GM12878 (cell line): ENCODE results near the gene GGT6.

Experiments
- BCLAF1 ChIP-seq: fragments of 450-650 bp; IDR thresholded peaks from 2 replicates; pipeline ENCODE4 v1.6.1; 2017; ENCODE audit warnings: antibody characterized with exemption, mild to moderate bottlenecking, moderate library complexity
- CTCF ChIP-seq, 3 experiments: IDR thresholded peaks in 2 of 3; conservative IDR thresholded peaks in 1 of 3; 2 replicates each; pipeline ENCODE4 v1.5.1; 2011; ENCODE audit warnings: low read depth in 3 of 3, low read length in 3 of 3, mild to moderate bottlenecking in 3 of 3, control low read depth in 2 of 3, moderate library complexity in 2 of 3, inconsistent platforms in 1 of 3, mixed read lengths in 1 of 3; ENCODE audit not compliant: control insufficient read depth in 2 of 3, insufficient read depth in 1 of 3; ENCODE audit errors: extremely low read depth in 1 of 3
- EZH2 ChIP-seq: IDR thresholded peaks from 2 replicates; pipeline ENCODE4 v1.6.1; 2012; ENCODE audit warnings: low read depth, mild to moderate bottlenecking, control low read depth, inconsistent platforms, low read length, borderline replicate concordance; ENCODE audit not compliant: control insufficient read depth
- MXI1 ChIP-seq: fragments of 150-350 bp; IDR thresholded peaks from 2 replicates; pipeline ENCODE4 v1.6.1; 2011; ENCODE audit warnings: low read depth, mild to moderate bottlenecking, inconsistent platforms, low read length, improper control_type of control experiment
- NR2C2 ChIP-seq: IDR thresholded peaks from 2 replicates; pipeline ENCODE4 v1.6.1; 2011; ENCODE audit warnings: borderline replicate concordance, low read depth; ENCODE audit not compliant: control insufficient read depth, insufficient read length
- POLR2A ChIP-seq: IDR thresholded peaks from 2 replicates; pipeline ENCODE4 v1.6.1; 2011; ENCODE audit warnings: low read depth, mild to moderate bottlenecking, low read length
- POLR2AphosphoS5 ChIP-seq: IDR thresholded peaks from 2 replicates; pipeline ENCODE4 v1.6.1; 2011; ENCODE audit warnings: mild to moderate bottlenecking, low read length, inconsistent platforms
- TF ChIP-seq, protein P1 (sequence below): fragments of 450-650 bp; conservative IDR thresholded peaks from 2 replicates; pipeline ENCODE4 v1.6.1; 2017; ENCODE audit warnings: mild to moderate bottlenecking, moderate library complexity
- TF ChIP-seq, protein P2 (sequence below): fragments of 150-350 bp; IDR thresholded peaks from 2 replicates; pipeline ENCODE4 v1.6.1; 2016; ENCODE audit warnings: low read depth, low read length

DNA sequence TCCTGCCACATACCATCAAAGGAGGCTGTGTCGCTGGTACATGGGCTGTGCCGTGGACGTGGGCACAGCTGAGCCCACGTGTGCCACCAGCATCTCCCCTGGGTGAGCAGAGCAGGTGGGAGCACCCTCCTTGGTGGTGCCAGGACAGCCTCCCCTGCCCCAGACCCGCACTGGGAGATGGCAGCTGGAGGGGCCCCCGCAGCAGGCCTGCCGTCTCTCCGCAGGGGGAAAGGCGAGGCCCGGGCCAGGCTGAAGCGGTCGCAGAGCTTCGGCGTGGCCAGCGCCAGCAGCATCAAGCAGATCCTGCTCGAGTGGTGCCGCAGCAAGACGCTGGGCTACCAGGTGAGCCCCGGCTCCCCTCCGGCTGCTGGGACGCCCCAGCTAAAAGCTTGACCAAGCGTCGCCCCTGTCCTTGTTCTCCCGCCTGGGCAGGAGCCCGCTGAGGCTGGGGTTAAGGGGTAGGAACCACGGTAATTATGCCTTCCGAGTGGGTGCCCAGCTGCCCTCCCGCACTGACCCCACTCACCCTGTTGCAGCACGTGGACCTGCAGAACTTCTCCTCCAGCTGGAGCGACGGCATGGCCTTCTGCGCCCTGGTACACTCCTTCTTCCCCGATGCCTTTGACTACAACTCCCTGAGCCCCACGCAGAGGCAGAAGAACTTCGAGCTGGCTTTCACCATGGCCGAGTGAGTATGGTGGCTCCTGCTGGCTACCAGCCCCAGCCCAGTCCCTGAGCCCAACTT lies 36.4 kb upstream of the GGT6 start:
- TF ChIP-seq POLR2AphosphoS5, result no peak
- no peak for TF ChIP-seq CTCF (IDR thresholded peaks at IDR 0.05 in 2 of 3, conservative IDR thresholded peaks at IDR 0.05 in 1 of 3; ENCODE audit: control insufficient read depth in 2 of 3, extremely low read depth in 1 of 3, insufficient read depth in 1 of 3, low read depth in 3 of 3, low read length in 3 of 3)
- TF ChIP-seq EZH2, result no peak
- TF ChIP-seq MXI1, result no peak
- TF ChIP-seq, protein P1, sequence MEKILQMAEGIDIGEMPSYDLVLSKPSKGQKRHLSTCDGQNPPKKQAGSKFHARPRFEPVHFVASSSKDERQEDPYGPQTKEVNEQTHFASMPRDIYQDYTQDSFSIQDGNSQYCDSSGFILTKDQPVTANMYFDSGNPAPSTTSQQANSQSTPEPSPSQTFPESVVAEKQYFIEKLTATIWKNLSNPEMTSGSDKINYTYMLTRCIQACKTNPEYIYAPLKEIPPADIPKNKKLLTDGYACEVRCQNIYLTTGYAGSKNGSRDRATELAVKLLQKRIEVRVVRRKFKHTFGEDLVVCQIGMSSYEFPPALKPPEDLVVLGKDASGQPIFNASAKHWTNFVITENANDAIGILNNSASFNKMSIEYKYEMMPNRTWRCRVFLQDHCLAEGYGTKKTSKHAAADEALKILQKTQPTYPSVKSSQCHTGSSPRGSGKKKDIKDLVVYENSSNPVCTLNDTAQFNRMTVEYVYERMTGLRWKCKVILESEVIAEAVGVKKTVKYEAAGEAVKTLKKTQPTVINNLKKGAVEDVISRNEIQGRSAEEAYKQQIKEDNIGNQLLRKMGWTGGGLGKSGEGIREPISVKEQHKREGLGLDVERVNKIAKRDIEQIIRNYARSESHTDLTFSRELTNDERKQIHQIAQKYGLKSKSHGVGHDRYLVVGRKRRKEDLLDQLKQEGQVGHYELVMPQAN, result no peak
- no peak for TF ChIP-seq POLR2A
- no peak for TF ChIP-seq BCLAF1
- TF ChIP-seq, protein P2, sequence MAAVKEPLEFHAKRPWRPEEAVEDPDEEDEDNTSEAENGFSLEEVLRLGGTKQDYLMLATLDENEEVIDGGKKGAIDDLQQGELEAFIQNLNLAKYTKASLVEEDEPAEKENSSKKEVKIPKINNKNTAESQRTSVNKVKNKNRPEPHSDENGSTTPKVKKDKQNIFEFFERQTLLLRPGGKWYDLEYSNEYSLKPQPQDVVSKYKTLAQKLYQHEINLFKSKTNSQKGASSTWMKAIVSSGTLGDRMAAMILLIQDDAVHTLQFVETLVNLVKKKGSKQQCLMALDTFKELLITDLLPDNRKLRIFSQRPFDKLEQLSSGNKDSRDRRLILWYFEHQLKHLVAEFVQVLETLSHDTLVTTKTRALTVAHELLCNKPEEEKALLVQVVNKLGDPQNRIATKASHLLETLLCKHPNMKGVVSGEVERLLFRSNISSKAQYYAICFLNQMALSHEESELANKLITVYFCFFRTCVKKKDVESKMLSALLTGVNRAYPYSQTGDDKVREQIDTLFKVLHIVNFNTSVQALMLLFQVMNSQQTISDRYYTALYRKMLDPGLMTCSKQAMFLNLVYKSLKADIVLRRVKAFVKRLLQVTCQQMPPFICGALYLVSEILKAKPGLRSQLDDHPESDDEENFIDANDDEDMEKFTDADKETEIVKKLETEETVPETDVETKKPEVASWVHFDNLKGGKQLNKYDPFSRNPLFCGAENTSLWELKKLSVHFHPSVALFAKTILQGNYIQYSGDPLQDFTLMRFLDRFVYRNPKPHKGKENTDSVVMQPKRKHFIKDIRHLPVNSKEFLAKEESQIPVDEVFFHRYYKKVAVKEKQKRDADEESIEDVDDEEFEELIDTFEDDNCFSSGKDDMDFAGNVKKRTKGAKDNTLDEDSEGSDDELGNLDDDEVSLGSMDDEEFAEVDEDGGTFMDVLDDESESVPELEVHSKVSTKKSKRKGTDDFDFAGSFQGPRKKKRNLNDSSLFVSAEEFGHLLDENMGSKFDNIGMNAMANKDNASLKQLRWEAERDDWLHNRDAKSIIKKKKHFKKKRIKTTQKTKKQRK, result no peak
- no peak for TF ChIP-seq NR2C2
